Stimulated activated CD8-positive, alpha-beta memory T cell treated with anti-CD3 and anti-CD28 coated beads, Interleukin-7, amount 100 ng/mL, for 4 hours (primary cell): ENCODE results near the gene PPP1R3F.
"Not testable (repeated sequence)": the region's sequence is repeated elsewhere in the genome, so short reads cannot be mapped to it uniquely, and the experiment has no call there.

ENCODE experiments used
- DNase-seq, 2 donors: peaks; one replicate each; pipeline ENCODE4 v3.0.0-alpha.2; 2020; ENCODE audit warnings: low read depth in 2 of 2

The PPP1R3F gene

GRCh38 chrX:49272421-49272820, 2.8 kb downstream of the PPP1R3F start:
- no peak for DNase-seq

- peak in 1 of 2 donors; percentile 12 for DNase-seq
Measured at GRCh38 chrX:49273181-49273727, 3.7 kb downstream of the PPP1R3F start.

- DNase-seq: no peak
Measured at GRCh38 chrX:49276207-49276606, 6.6 kb downstream of the PPP1R3F start.

GRCh38 chrX:49276671-49277534, 7.3 kb downstream of the PPP1R3F start:
- DNase-seq: no peak

- DNase-seq: no peak
Measured at GRCh38 chrX:49277535-49277830, 7.9 kb downstream of the PPP1R3F start.

- no peak for DNase-seq
Measured at GRCh38 chrX:49278081-49278480, 8.5 kb downstream of the PPP1R3F start.

GRCh38 chrX:49282647-49283011, 13.0 kb downstream of the PPP1R3F start:
- DNase-seq: no peak

- no peak for DNase-seq
Measured at GRCh38 chrX:49284212-49284611, 14.6 kb downstream of the PPP1R3F start.

- DNase-seq: no peak
Measured at GRCh38 chrX:49286136-49286535, 16.5 kb downstream of the PPP1R3F start.

GRCh38 chrX:49286581-49286980, 17.0 kb downstream of the PPP1R3F start:
- DNase-seq: no peak

GRCh38 chrX:49287665-49288064, 18.1 kb downstream of the PPP1R3F start:
- DNase-seq: no peak

- no peak for DNase-seq
Measured at GRCh38 chrX:49290215-49290614, 20.6 kb downstream of the PPP1R3F start.

- DNase-seq: peak; percentile 28
Measured at GRCh38 chrX:49291615-49292337, 22.2 kb downstream of the PPP1R3F start.

GRCh38 chrX:49292400-49293362, 23.1 kb downstream of the PPP1R3F start:
- no peak for DNase-seq

GRCh38 chrX:49299293-49299692, 29.7 kb downstream of the PPP1R3F start:
- DNase-seq: not testable (repeated sequence)

GRCh38 chrX:49300703-49301102, 31.1 kb downstream of the PPP1R3F start:
- no peak for DNase-seq

- no peak for DNase-seq
Measured at GRCh38 chrX:49303346-49303745, 33.8 kb downstream of the PPP1R3F start, which contains the start of gene GAGE10. TSS of gene GAGE10 (plus strand) at chrX:49303646. CDS start at chrX:49304860, 1,214 bp downstream.

- not testable (repeated sequence) for DNase-seq
Measured at GRCh38 chrX:49307775-49308174, 38.2 kb downstream of the PPP1R3F start.

GRCh38 chrX:49308604-49309269, 39.1 kb downstream of the PPP1R3F start:
- DNase-seq: no peak

GRCh38 chrX:49309401-49309981, 39.9 kb downstream of the PPP1R3F start:
- no peak for DNase-seq

GRCh38 chrX:49310371-49310770, 40.8 kb downstream of the PPP1R3F start:
- DNase-seq: no peak
